ENCODE measurements around the gene VSX2.
A peak's percentile ranks its signal among the peaks of the same experiment; 100 is the strongest.

The VSX2 gene

GRCh38 chr14:74302634-74303569 lies 63.7 kb downstream of the VSX2 start, which contains the start of gene ABCD4:
Gene ABCD4, minus strand, starts transcription at chr14:74302934. Its CDS starts 22 bp downstream, at chr14:74302912.
- peak; percentile 95 for DNase-seq

GRCh38 chr14:74308695-74309094 lies 69.4 kb downstream of the VSX2 start:
- DNase-seq = no peak

GRCh38 chr14:74309125-74310022 lies 70.1 kb downstream of the VSX2 start:
- no peak for DNase-seq

GRCh38 chr14:74312161-74312560 lies 72.9 kb downstream of the VSX2 start:
- DNase-seq = no peak

All from activated CD4-positive, alpha-beta T cell treated with anti-CD3 and anti-CD28 coated beads, Interleukin-10, Interleukin-2, amounts not matched to agents 100 ng/mL and 50 ng/mL, durations not matched to agents 16 hours and 8 hours (primary cell).